GM19023 (cell line): Measurements from ENCODE around the gene CALD1.

Source experiments
- ATAC-seq: cut with Tn5 transposase; IDR thresholded peaks from one replicate; pipeline ENCODE4 v1.9.1; 2021; ENCODE audit warnings: mild to moderate bottlenecking, moderate library complexity; ENCODE audit not compliant: unreplicated experiment

CALD1 gene

DNA sequence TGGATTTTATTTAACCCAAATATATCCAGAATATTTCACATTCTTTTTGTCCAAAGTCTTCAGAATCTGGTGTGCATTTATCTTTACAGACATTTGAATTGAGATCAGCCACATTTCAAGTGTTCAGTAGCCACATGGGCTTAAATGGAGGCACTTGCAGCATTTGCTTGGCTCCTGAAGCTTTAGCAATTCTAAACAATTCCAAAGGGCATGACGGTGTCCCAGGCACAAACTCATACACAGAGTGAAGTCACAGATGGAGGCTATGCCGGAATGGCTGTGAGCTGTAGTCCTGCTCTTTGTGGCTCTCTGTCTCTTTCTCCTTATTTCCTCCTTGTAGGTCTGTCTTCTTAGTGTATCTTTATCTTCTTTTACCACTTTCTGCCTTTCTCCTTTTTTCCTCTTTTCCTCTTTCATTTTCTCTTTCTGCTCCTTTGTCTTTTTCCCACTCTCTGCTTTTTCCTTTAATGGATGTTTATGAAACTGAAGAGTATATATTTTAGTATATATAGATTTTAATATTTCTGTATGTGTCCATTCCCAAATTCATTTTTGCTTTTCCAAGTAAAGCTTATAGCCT is 214.5 kb downstream of the CALD1 start:
- ATAC-seq, result no peak

DNA sequence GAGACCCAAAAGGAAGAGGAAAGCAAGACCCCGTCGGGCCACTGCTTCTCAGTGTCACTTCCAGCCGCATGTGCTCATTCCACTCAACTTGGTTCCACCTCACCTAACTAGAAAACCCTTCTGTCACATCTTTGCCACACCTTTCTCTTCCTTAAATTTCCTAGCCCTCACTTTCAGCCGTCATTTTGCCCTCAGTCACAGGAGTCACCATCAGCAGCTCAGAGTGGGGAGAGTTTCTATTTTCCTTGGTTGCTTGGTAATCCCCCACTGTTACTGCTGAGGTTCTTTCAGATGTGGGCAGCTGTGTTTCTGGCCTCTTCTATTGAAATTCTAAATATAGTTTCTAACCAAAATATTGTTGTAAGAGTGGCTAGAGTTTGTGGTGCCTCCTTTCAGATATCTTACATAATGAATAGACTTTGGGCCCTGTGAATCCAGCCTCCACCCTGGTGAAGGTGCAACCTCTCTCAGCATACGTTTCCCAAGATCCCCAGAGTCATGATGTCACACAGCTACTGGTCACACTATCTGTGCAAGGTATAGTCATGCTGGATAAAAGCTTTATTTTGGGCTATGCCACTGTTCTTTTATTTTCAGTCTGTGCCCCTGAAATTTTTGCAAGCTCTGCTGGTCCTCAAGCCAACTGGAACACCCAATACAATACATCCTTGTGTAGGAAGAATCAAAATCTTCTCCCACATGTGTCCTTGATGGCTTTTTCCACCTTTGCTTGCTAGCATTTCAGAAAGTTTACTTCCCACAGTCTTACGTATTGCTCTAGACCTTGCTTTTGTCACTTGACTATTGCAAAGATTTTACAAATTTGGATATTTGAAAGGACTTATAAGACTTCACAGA is 216.0 kb downstream of the CALD1 start:
- peak; percentile 48 for ATAC-seq

GRCh38 chr7:134996097-134996550 is 216.7 kb downstream of the CALD1 start:
- peak; percentile 48 for ATAC-seq

- no peak for ATAC-seq
Observed at GRCh38 chr7:134997214-134997885, 217.9 kb downstream of the CALD1 start.

DNA sequence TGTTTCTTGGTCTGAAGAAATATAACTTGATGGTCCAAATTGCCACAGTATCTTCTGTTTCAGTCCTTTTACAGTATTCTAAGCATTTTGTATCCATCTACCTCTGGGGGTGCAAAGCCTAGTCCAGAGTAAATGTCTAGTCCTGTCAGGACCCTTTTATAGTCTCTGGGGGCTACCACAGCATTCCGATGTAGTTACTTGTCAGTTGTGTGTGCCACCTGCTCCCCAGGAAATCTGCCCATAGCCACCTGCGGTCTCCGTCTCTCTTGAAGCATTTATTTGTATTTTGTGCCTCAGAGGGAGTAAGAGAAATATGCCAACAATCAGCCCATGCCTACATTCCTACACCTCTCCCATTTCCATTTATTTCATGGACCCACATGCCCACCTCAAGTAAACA is 219.7 kb downstream of the CALD1 start:
- ATAC-seq, result no peak

DNA sequence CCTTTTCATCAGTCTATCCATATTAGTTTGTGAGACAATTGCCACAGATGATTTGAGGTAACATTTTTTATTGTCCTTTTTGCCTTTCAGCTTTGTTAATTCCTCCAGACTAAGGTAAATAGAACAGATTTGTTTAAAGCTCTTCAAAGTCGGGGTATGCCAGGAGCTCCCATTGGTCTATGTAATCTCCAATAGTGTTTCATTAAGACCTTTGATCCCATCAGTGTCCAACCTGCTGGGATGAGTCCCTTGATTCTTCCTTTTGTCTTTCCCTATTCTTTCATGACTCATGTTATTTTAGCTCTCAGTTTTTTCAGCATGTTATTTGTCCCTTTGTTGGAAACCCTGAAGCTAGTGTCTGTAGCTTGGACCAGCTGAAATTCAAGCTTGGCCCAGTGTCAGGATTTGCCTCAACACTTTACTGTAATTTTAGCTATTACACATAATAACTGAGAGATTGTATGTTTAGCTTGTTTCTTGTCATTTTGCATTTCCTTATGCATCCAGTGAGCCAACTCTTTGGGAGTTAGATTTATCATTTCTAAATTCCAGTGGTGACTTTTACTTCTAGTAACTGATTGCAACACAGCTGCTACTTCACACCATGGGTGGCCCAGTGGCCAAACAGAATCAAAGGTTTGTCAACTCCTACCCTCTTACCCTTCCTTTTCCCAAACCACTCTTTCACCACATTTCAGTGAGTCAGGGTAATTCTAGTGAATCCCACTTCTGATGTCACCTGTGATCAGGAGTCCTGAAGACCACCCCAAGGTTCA is 222.1 kb downstream of the CALD1 start:
- no peak for ATAC-seq

GRCh38 chr7:135012229-135012628 is 232.8 kb downstream of the CALD1 start:
- ATAC-seq, result no peak
